DND-41 (cell line): ENCODE results near the gene PIK3C2B.

ENCODE experiments used
- ATAC-seq: fragments of 200-7000 bp; cut with Tn5 transposase; 3 replicates; pipeline ENCODE4 v1.9.1; 2021; ENCODE audit warnings: low read depth; ENCODE audit not compliant: insufficient read depth
- DNase-seq: peaks from one replicate; pipeline ENCODE4 v3.0.0-alpha.2; 2020
- H2AFZ ChIP-seq: 2 replicates; pipeline ENCODE4 v1.6.0; 2012; ENCODE audit warnings: low read depth, low read length
- H3K27ac ChIP-seq: 2 replicates; pipeline ENCODE4 v1.5.1; 2012; ENCODE audit warnings: low read length, inconsistent platforms
- H3K27me3 ChIP-seq: fragments of 200-600 bp; sonication (generic); 2 replicates; pipeline ENCODE4 v1.6.0; 2012; ENCODE audit warnings: low read length, mild to moderate bottlenecking, inconsistent platforms; ENCODE audit not compliant: insufficient read depth, poor library complexity
- H3K36me3 ChIP-seq: 2 replicates; pipeline ENCODE4 v1.5.1; 2012; ENCODE audit warnings: low read length, inconsistent platforms; ENCODE audit not compliant: insufficient read depth
- H3K4me1 ChIP-seq: 2 replicates; pipeline ENCODE4 v1.5.1; 2012; ENCODE audit warnings: mild to moderate bottlenecking, low read length; ENCODE audit not compliant: insufficient read depth
- H3K4me2 ChIP-seq: 2 replicates; pipeline ENCODE4 v1.6.0; 2012; ENCODE audit warnings: mild to moderate bottlenecking, moderate library complexity, low read length, inconsistent platforms; ENCODE audit not compliant: insufficient read depth
- H3K4me3 ChIP-seq, 2 experiments: fragments of 200-600 bp in 1 of 2; shearing (Covaris generic) in 1 of 2; 2 replicates each; pipeline ENCODE4 v1.5.1; 2012 to 2016; ENCODE audit warnings: inconsistent platforms in 2 of 2, low read length in 2 of 2, mild to moderate bottlenecking in 2 of 2, low read depth in 1 of 2, moderate library complexity in 1 of 2
- H3K79me2 ChIP-seq: 2 replicates; pipeline ENCODE4 v1.6.0; 2012; ENCODE audit warnings: low read length, inconsistent platforms; ENCODE audit not compliant: insufficient read depth
- H3K9ac ChIP-seq: 2 replicates; pipeline ENCODE4 v1.6.0; 2012; ENCODE audit warnings: low read depth, mild to moderate bottlenecking, inconsistent platforms, low read length, moderate library complexity
- H3K9me3 ChIP-seq: 2 replicates; pipeline ENCODE4 v1.5.1; 2012; ENCODE audit warnings: low read length, moderate library complexity, mild to moderate bottlenecking, inconsistent platforms; ENCODE audit not compliant: insufficient read depth, severe bottlenecking
- H4K20me1 ChIP-seq: 2 replicates; pipeline ENCODE4 v1.6.0; 2012; ENCODE audit warnings: low read length; ENCODE audit not compliant: insufficient read depth
- CTCF ChIP-seq: IDR thresholded peaks from 2 replicates; pipeline ENCODE4 v1.5.1; 2012; ENCODE audit warnings: borderline replicate concordance, low read length, moderate library complexity, mild to moderate bottlenecking; ENCODE audit not compliant: poor library complexity, severe bottlenecking; ENCODE audit errors: extremely low read depth
- EZH2 ChIP-seq: IDR thresholded peaks from 3 replicates; pipeline ENCODE4 v1.6.1; 2012; ENCODE audit warnings: borderline replicate concordance, low read depth, mild to moderate bottlenecking, moderate library complexity, low read length, inconsistent platforms; ENCODE audit not compliant: severe bottlenecking

Gene PIK3C2B

GRCh38 chr1:204473400-204473965 is 21.1 kb downstream of the PIK3C2B start:
- H3K79me2 ChIP-seq, result peaks cover 31% of the 10 kb centered on the region
- ATAC-seq (no peak), DNase-seq (no peak)
- H3K36me3 ChIP-seq, result peaks cover 13% of the 10 kb centered on the region
- no peak for TF ChIP-seq CTCF
- no peak for TF ChIP-seq EZH2
- H2AFZ ChIP-seq, result no peak overlapping the region
- no peaks in the 10 kb centered on the region for H3K4me1 ChIP-seq
- H3K27me3 ChIP-seq, result no peaks in the 10 kb centered on the region
- no peak overlapping the region for H3K4me2 ChIP-seq
- no peak overlapping the region for H3K27ac ChIP-seq
- H3K4me3 ChIP-seq, result no peak overlapping the region
- peaks cover 20% of the 10 kb centered on the region for H4K20me1 ChIP-seq
- H3K9me3 ChIP-seq, result no peaks in the 10 kb centered on the region
- no peak overlapping the region for H3K9ac ChIP-seq

- Histone ChIP-seq H3K79me2 (peaks cover 23% of the 10 kb centered on the region), H2AFZ (no peak overlapping the region), H3K4me1 (no peaks in the 10 kb centered on the region), H3K4me2 (no peak overlapping the region), H3K36me3 (peaks cover 18% of the 10 kb centered on the region), H3K9ac (no peak overlapping the region), H4K20me1 (peaks cover 20% of the 10 kb centered on the region), H3K9me3 (no peaks in the 10 kb centered on the region), H3K27ac (no peak overlapping the region), H3K27me3 (no peaks in the 10 kb centered on the region), H3K4me3 (no peak overlapping the region)
- ATAC-seq (no peak), DNase-seq (no peak)
- TF ChIP-seq CTCF (no peak), EZH2 (no peak)
Measured at GRCh38 chr1:204472660-204473059, 21.9 kb downstream of the PIK3C2B start.

GRCh38 chr1:204471687-204472086 is 22.9 kb downstream of the PIK3C2B start:
- Histone ChIP-seq H3K9ac (no peak overlapping the region), H3K79me2 (peaks cover 17% of the 10 kb centered on the region), H3K36me3 (peaks cover 23% of the 10 kb centered on the region), H3K27ac (no peak overlapping the region), H3K4me3 (no peak overlapping the region), H3K9me3 (no peaks in the 10 kb centered on the region), H3K4me2 (no peak overlapping the region), H2AFZ (no peak overlapping the region), H4K20me1 (peaks cover 14% of the 10 kb centered on the region), H3K4me1 (no peaks in the 10 kb centered on the region), H3K27me3 (no peaks in the 10 kb centered on the region)
- TF ChIP-seq EZH2 (no peak), CTCF (no peak)
- ATAC-seq, result no peak
- DNase-seq, result no peak

- no peak overlapping the region for H3K9ac ChIP-seq
- 0 out of 2 replicates have a peak, but pooled peaks cover 8% of the 10 kb centered on the region for H4K20me1 ChIP-seq
- no peak for TF ChIP-seq EZH2
- no peak for TF ChIP-seq CTCF
- no peak overlapping the region for H2AFZ ChIP-seq
- no peak overlapping the region for H3K4me2 ChIP-seq
- no peak overlapping the region for H3K4me3 ChIP-seq
- H3K27me3 ChIP-seq, result no peaks in the 10 kb centered on the region
- DNase-seq, result no peak
- no peak for ATAC-seq
- peaks cover 16% of the 10 kb centered on the region for H3K4me1 ChIP-seq
- H3K36me3 ChIP-seq, result peaks cover 40% of the 10 kb centered on the region
- H3K27ac ChIP-seq, result no peak overlapping the region
- H3K79me2 ChIP-seq, result 0 out of 2 replicates have a peak, but pooled peaks cover 5% of the 10 kb centered on the region
- H3K9me3 ChIP-seq, result no peaks in the 10 kb centered on the region
Measured at GRCh38 chr1:204469304-204469703, 25.3 kb downstream of the PIK3C2B start.
